ENCODE results near the gene SNCG. TPM values are rescaled to one million over a fixed set of nuclear protein-coding genes. Genes with fewer than 3 reads are reported as not detected.
"Not testable (repeated sequence)": the region's sequence is repeated elsewhere in the genome, so short reads cannot be mapped to it uniquely, and the experiment has no call there.

SNCG gene
- total RNA-seq, 1 experiment from 2014 or later = 5.5 TPM

- Histone ChIP-seq H3K9me3 (ENCODE audit: control insufficient read depth, low read depth, low read length) (no peaks in the 10 kb centered on the region), H2AFZ (ENCODE audit: low read length) (no peak overlapping the region), H3K23me2 (ENCODE audit: insufficient read length, low read depth, low read length, poor library complexity, severe bottlenecking) (no peaks in the 10 kb centered on the region), H2BK15ac (ENCODE audit: low read depth, low read length) (no peak overlapping the region), H3K23ac (ENCODE audit: insufficient read length, low read depth, low read length) (no peak overlapping the region), H3K18ac (ENCODE audit: insufficient read length, low read depth, low read length) (no peak overlapping the region), H4K20me1 (ENCODE audit: control insufficient read depth, insufficient read depth, insufficient read length) (no peaks in the 10 kb centered on the region), H3K4me1 (ENCODE audit: insufficient read depth, low read length) (no peaks in the 10 kb centered on the region), H3K4ac (ENCODE audit: low read depth, low read length) (no peak overlapping the region), H4K5ac (ENCODE audit: insufficient read length, low read depth, low read length) (no peak overlapping the region), H3K9ac (ENCODE audit: extremely low read depth, insufficient read length, low read length) (no peak overlapping the region), H3K27me3 (ENCODE audit: insufficient read depth, low read length) (no peaks in the 10 kb centered on the region), H2BK5ac (ENCODE audit: insufficient read length, low read length) (no peak overlapping the region), H3K27ac (ENCODE audit: insufficient read length, low read depth, low read length) (no peak overlapping the region), H3K79me2 (ENCODE audit: insufficient read depth, low read length) (no peaks in the 10 kb centered on the region), H4K91ac (ENCODE audit: insufficient read length, low read depth, low read length) (no peak overlapping the region), H3K79me1 (ENCODE audit: insufficient read depth, low read depth, low read length, poor library complexity, severe bottlenecking) (no peaks in the 10 kb centered on the region), H3K4me2 (ENCODE audit: insufficient read depth, insufficient read length, low read length) (no peak overlapping the region), H2AK5ac (ENCODE audit: insufficient read length, low read length) (no peak overlapping the region), H2BK20ac (ENCODE audit: low read depth, low read length, poor library complexity, severe bottlenecking) (no peak overlapping the region), H2BK12ac (ENCODE audit: insufficient read length, low read depth, low read length) (no peak overlapping the region), H4K8ac (replicated peaks; ENCODE audit: insufficient read length, low read depth, low read length) (no peak overlapping the region), H3K56ac (ENCODE audit: insufficient read length, low read depth, low read length) (no peak overlapping the region), H2BK120ac (ENCODE audit: low read depth, low read length, poor library complexity, severe bottlenecking) (no peak overlapping the region), H3K14ac (ENCODE audit: insufficient read depth, low read length) (no peak overlapping the region; the same call in 1 of the 2 replicates), H3T11ph (ENCODE audit: low read length) (no peak overlapping the region)
- Mint-ChIP-seq H3K4me3 (no peak overlapping the region), H3K27ac (no peak overlapping the region; a peak in 1 of 7 replicates), H3K4me1 (peaks cover 13 to 15% of the 10 kb centered on the region in 2 experiments), H3K36me3 (ENCODE audit: insufficient read depth in 1 of 3, low read depth in 3 of 3) (no peaks in the 10 kb centered on the region), H3K27me3 (ENCODE audit: low read depth) (peaks cover 1% of the 10 kb centered on the region), H3K9me3 (no peaks in the 10 kb centered on the region)
- WGBS (ENCODE audit: extremely low coverage, insufficient read length, low lambda C conversion rate) = no CpG with 5 or more reads among the region's 3 CpGs
- DNase-seq = no peak
- TF ChIP-seq, protein P1, sequence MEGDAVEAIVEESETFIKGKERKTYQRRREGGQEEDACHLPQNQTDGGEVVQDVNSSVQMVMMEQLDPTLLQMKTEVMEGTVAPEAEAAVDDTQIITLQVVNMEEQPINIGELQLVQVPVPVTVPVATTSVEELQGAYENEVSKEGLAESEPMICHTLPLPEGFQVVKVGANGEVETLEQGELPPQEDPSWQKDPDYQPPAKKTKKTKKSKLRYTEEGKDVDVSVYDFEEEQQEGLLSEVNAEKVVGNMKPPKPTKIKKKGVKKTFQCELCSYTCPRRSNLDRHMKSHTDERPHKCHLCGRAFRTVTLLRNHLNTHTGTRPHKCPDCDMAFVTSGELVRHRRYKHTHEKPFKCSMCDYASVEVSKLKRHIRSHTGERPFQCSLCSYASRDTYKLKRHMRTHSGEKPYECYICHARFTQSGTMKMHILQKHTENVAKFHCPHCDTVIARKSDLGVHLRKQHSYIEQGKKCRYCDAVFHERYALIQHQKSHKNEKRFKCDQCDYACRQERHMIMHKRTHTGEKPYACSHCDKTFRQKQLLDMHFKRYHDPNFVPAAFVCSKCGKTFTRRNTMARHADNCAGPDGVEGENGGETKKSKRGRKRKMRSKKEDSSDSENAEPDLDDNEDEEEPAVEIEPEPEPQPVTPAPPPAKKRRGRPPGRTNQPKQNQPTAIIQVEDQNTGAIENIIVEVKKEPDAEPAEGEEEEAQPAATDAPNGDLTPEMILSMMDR (conservative IDR thresholded peaks at IDR 0.05) = no peak
These were observed 21.6 kb downstream of the SNCG start for GRCh38 chr10:86979977-86980448.

DNA sequence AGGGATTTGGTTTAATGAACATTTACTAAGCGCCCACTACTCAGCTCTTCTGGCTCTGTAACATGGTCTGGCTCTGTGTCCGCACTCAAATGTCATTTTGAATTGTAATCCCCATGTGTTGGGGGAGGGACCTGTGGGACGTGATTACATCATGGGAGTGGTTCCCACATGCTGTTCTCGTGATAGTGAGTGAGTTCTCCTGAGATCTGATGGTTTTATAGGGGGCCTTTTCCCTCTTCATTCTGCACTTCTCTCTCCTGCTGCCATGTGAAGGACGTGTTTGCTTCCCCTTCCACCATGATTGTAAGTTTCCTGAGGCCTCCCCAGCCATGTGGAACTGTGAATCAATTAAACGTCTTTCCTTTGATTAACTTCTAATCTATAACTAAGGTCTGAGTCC is 22.6 kb downstream of the SNCG start:
- not testable (repeated sequence) for H3K18ac ChIP-seq (ENCODE audit: insufficient read length, low read depth, low read length); H2BK20ac ChIP-seq (ENCODE audit: low read depth, low read length, poor library complexity, severe bottlenecking); H3K4me2 ChIP-seq (ENCODE audit: insufficient read depth, insufficient read length, low read length); H2BK12ac ChIP-seq (ENCODE audit: insufficient read length, low read depth, low read length); H3K9me3 ChIP-seq (ENCODE audit: control insufficient read depth, low read depth, low read length); H3K4ac ChIP-seq (ENCODE audit: low read depth, low read length); H3K56ac ChIP-seq (ENCODE audit: insufficient read length, low read depth, low read length); H3K27me3 ChIP-seq (ENCODE audit: insufficient read depth, low read length); H4K20me1 ChIP-seq (ENCODE audit: control insufficient read depth, insufficient read depth, insufficient read length); H4K5ac ChIP-seq (ENCODE audit: insufficient read length, low read depth, low read length); H3K9ac ChIP-seq (ENCODE audit: extremely low read depth, insufficient read length, low read length); H3K27me3 Mint-ChIP-seq (ENCODE audit: low read depth); H3K9me3 Mint-ChIP-seq; H3K27ac ChIP-seq (ENCODE audit: insufficient read length, low read depth, low read length); H3K4me1 ChIP-seq (ENCODE audit: insufficient read depth, low read length); H3K4me3 Mint-ChIP-seq; H3K14ac ChIP-seq (ENCODE audit: insufficient read depth, low read length); H2BK120ac ChIP-seq (ENCODE audit: low read depth, low read length, poor library complexity, severe bottlenecking); H3K79me1 ChIP-seq (ENCODE audit: insufficient read depth, low read depth, low read length, poor library complexity, severe bottlenecking); H4K91ac ChIP-seq (ENCODE audit: insufficient read length, low read depth, low read length); H4K8ac ChIP-seq (replicated peaks; ENCODE audit: insufficient read length, low read depth, low read length); H2BK15ac ChIP-seq (ENCODE audit: low read depth, low read length); DNase-seq; H3K23me2 ChIP-seq (ENCODE audit: insufficient read length, low read depth, low read length, poor library complexity, severe bottlenecking); H2AFZ ChIP-seq (ENCODE audit: low read length); H3K23ac ChIP-seq (ENCODE audit: insufficient read length, low read depth, low read length); H2AK5ac ChIP-seq (ENCODE audit: insufficient read length, low read length); H3K36me3 Mint-ChIP-seq (ENCODE audit: insufficient read depth in 1 of 3, low read depth in 3 of 3); H3T11ph ChIP-seq (ENCODE audit: low read length); H3K79me2 ChIP-seq (ENCODE audit: insufficient read depth, low read length); H2BK5ac ChIP-seq (ENCODE audit: insufficient read length, low read length)
- peaks cover 15% of the 10 kb centered on the region in 2 experiments for H3K4me1 Mint-ChIP-seq
- WGBS (ENCODE audit: extremely low coverage, insufficient read length, low lambda C conversion rate) = no CpG with 5 or more reads among the region's 6 CpGs
- peak overlapping the region in 1 of 3 experiments; percentile 4; a peak in 1 of 7 replicates for H3K27ac Mint-ChIP-seq
